ENCODE results near the gene RPS15A.
"Not testable (repeated sequence)": the region's sequence is repeated elsewhere in the genome, so short reads cannot be mapped to it uniquely, and the experiment has no call there.

Gene RPS15A

GRCh38 chr16:18770336-18770962 is 19.7 kb downstream of the RPS15A start:
- Histone ChIP-seq H3K4me1 (peaks cover 0 to 21% (median 0%) of the 10 kb centered on the region in 10 experiments; a peak in 5 of 20 replicates), H3K9me3 (replicated peaks in 1 of 11) (peaks cover 0 to 14% (median 7%) of the 10 kb centered on the region in 11 experiments; a peak in 17 of 22 replicates)
- H3K9ac ChIP-seq, H3K36me3 ChIP-seq, H3K27me3 ChIP-seq, H4K20me1 ChIP-seq, H3K4me3 ChIP-seq, H3K27ac ChIP-seq, H3K4me2 ChIP-seq: not testable (repeated sequence)

- not testable (repeated sequence) for H3K4me3 ChIP-seq, H3K36me3 ChIP-seq, H3K4me2 ChIP-seq, H3K27me3 ChIP-seq, H4K20me1 ChIP-seq, H3K27ac ChIP-seq, H3K9ac ChIP-seq, H3K4me1 ChIP-seq
- H3K9me3 ChIP-seq (replicated peaks in 1 of 11) = peaks cover 0 to 11% (median 7%) of the 10 kb centered on the region in 11 experiments; a peak in 17 of 22 replicates
These were observed 22.9 kb downstream of the RPS15A start for GRCh38 chr16:18767217-18767616.

- H3K36me3 ChIP-seq; H3K4me2 ChIP-seq; H3K9ac ChIP-seq; H3K4me1 ChIP-seq; H4K20me1 ChIP-seq; H3K27ac ChIP-seq; H3K9me3 ChIP-seq (replicated peaks in 1 of 11); H3K4me3 ChIP-seq; H3K27me3 ChIP-seq: not testable (repeated sequence)
These were observed 27.4 kb downstream of the RPS15A start for GRCh38 chr16:18762713-18763112.

GRCh38 chr16:18759598-18760520 is 30.3 kb downstream of the RPS15A start:
- not testable (repeated sequence) for H4K20me1 ChIP-seq; H3K27ac ChIP-seq; H3K9ac ChIP-seq; H3K4me2 ChIP-seq; H3K4me3 ChIP-seq; H3K9me3 ChIP-seq (replicated peaks in 1 of 11); H3K36me3 ChIP-seq; H3K27me3 ChIP-seq
- H3K4me1 ChIP-seq = peaks cover 0 to 10% (median 0%) of the 10 kb centered on the region in 10 experiments; a peak in 5 of 20 replicates

- H4K20me1 ChIP-seq; H3K36me3 ChIP-seq; H3K27me3 ChIP-seq; H3K27ac ChIP-seq; H3K4me3 ChIP-seq; H3K9me3 ChIP-seq (replicated peaks in 1 of 11); H3K9ac ChIP-seq: not testable (repeated sequence)
- Histone ChIP-seq H3K4me1 (peaks cover 0 to 10% (median 0%) of the 10 kb centered on the region in 10 experiments; a peak in 5 of 20 replicates), H3K4me2 (peak overlapping the region in 1 of 11 experiments; percentile 3; a peak in 1 of 22 replicates)
These were observed 32.0 kb downstream of the RPS15A start for GRCh38 chr16:18757960-18758660.

- not testable (repeated sequence) for H4K20me1 ChIP-seq; H3K4me3 ChIP-seq; H3K9me3 ChIP-seq (replicated peaks in 1 of 11); H3K9ac ChIP-seq; H3K27ac ChIP-seq; H3K27me3 ChIP-seq; H3K36me3 ChIP-seq
- H3K4me2 ChIP-seq = peak overlapping the region in 1 of 11 experiments; percentile 18; a peak in 1 of 22 replicates
- H3K4me1 ChIP-seq = peaks cover 0 to 10% (median 0%) of the 10 kb centered on the region in 10 experiments; a peak in 5 of 20 replicates
These were observed 33.5 kb downstream of the RPS15A start for GRCh38 chr16:18756639-18757038.

GRCh38 chr16:18742870-18743269 is 47.3 kb downstream of the RPS15A start:
- not testable (repeated sequence) for H3K9me3 ChIP-seq (replicated peaks in 1 of 11); H3K4me2 ChIP-seq; H3K9ac ChIP-seq; H3K4me3 ChIP-seq; H3K27ac ChIP-seq; H3K4me1 ChIP-seq; H4K20me1 ChIP-seq; H3K27me3 ChIP-seq; H3K36me3 ChIP-seq

- not testable (repeated sequence) for H3K27me3 ChIP-seq; H3K27ac ChIP-seq; H3K9me3 ChIP-seq (replicated peaks in 1 of 11); H3K4me2 ChIP-seq; H4K20me1 ChIP-seq; H3K4me3 ChIP-seq; H3K4me1 ChIP-seq; H3K36me3 ChIP-seq; H3K9ac ChIP-seq
These were observed 50.1 kb downstream of the RPS15A start for GRCh38 chr16:18740027-18740426.

GRCh38 chr16:18738768-18739167 is 51.4 kb downstream of the RPS15A start:
- not testable (repeated sequence) for H3K36me3 ChIP-seq; H3K4me2 ChIP-seq; H3K9ac ChIP-seq; H3K9me3 ChIP-seq (replicated peaks in 1 of 11); H3K4me1 ChIP-seq; H4K20me1 ChIP-seq; H3K27me3 ChIP-seq; H3K4me3 ChIP-seq; H3K27ac ChIP-seq

- not testable (repeated sequence) for H4K20me1 ChIP-seq; H3K4me1 ChIP-seq; H3K4me3 ChIP-seq; H3K27ac ChIP-seq; H3K4me2 ChIP-seq; H3K27me3 ChIP-seq; H3K9ac ChIP-seq; H3K36me3 ChIP-seq; H3K9me3 ChIP-seq (replicated peaks in 1 of 11)
These were observed 55.9 kb downstream of the RPS15A start for GRCh38 chr16:18734279-18734678.

Measured in BLaER1 treated with 17β-estradiol and CSF1 and Interleukin-3, amounts not matched to agents 10 nM and 100 nM (cell line).